ENCODE results near the gene VLDLR.

VLDLR gene

GRCh38 chr9:2622461-2623287 lies 1.1 kb downstream of the VLDLR start:
- H3K27ac ChIP-seq = no peak overlapping the region
- in situ Hi-C loops (cut with HindIII; ENCODE audit: low pct_ligation_motif_present, low sequenced_read_pairs) = no loop called here
- no peak for DNase-seq
- peak overlapping the region; percentile 53 for H3K4me3 ChIP-seq (ENCODE audit: low read depth, low read length)
- peaks cover 5% of the 10 kb centered on the region for H3K27me3 ChIP-seq (replicated peaks)
- no peak for TF ChIP-seq CTCF (IDR thresholded peaks at IDR 0.05; ENCODE audit: low read depth, low read length, missing control alignments)
- H3K36me3 ChIP-seq (replicated peaks) = no peaks in the 10 kb centered on the region

GRCh38 chr9:2623288-2624050 lies 1.9 kb downstream of the VLDLR start:
- no peak overlapping the region for H3K27ac ChIP-seq
- no peaks in the 10 kb centered on the region for H3K36me3 ChIP-seq (replicated peaks)
- TF ChIP-seq CTCF (IDR thresholded peaks at IDR 0.05; ENCODE audit: low read depth, low read length, missing control alignments) = no peak
- H3K27me3 ChIP-seq (replicated peaks) = peaks cover 5% of the 10 kb centered on the region
- in situ Hi-C loops (cut with HindIII; ENCODE audit: low pct_ligation_motif_present, low sequenced_read_pairs) = no loop called here
- DNase-seq = no peak
- H3K4me3 ChIP-seq (ENCODE audit: low read depth, low read length) = peak overlapping the region; percentile 53

GRCh38 chr9:2624051-2624682 lies 2.6 kb downstream of the VLDLR start:
- in situ Hi-C loops (cut with HindIII; ENCODE audit: low pct_ligation_motif_present, low sequenced_read_pairs) = no loop called here
- Histone ChIP-seq H3K27ac (no peak overlapping the region), H3K27me3 (replicated peaks) (peaks cover 5% of the 10 kb centered on the region), H3K4me3 (ENCODE audit: low read depth, low read length) (no peak overlapping the region), H3K36me3 (replicated peaks) (no peaks in the 10 kb centered on the region)
- no peak for TF ChIP-seq CTCF (IDR thresholded peaks at IDR 0.05; ENCODE audit: low read depth, low read length, missing control alignments)
- no peak for DNase-seq

- DNase-seq = no peak
- TF ChIP-seq CTCF (IDR thresholded peaks at IDR 0.05; ENCODE audit: low read depth, low read length, missing control alignments) = peak; percentile 12
- H3K27me3 ChIP-seq (replicated peaks) = peaks cover 5% of the 10 kb centered on the region
- H3K4me3 ChIP-seq (ENCODE audit: low read depth, low read length) = no peak overlapping the region
- H3K27ac ChIP-seq = no peak overlapping the region
- no peaks in the 10 kb centered on the region for H3K36me3 ChIP-seq (replicated peaks)
- in situ Hi-C loops (cut with HindIII; ENCODE audit: low pct_ligation_motif_present, low sequenced_read_pairs) = no loop called here
Observed at GRCh38 chr9:2625427-2625826, 3.8 kb downstream of the VLDLR start.

- no peak overlapping the region for H3K4me3 ChIP-seq (ENCODE audit: low read depth, low read length)
- in situ Hi-C loops (cut with HindIII; ENCODE audit: low pct_ligation_motif_present, low sequenced_read_pairs) = no loop called here
- DNase-seq = no peak
- H3K27me3 ChIP-seq (replicated peaks) = no peaks in the 10 kb centered on the region
- H3K27ac ChIP-seq = no peak overlapping the region
- H3K36me3 ChIP-seq (replicated peaks) = no peaks in the 10 kb centered on the region
- TF ChIP-seq CTCF (IDR thresholded peaks at IDR 0.05; ENCODE audit: low read depth, low read length, missing control alignments) = no peak
Observed at GRCh38 chr9:2628919-2629318, 7.3 kb downstream of the VLDLR start.
